IMR-90 (cell line): ENCODE measurements around the gene ABCD1.

Source experiments
- BHLHE40 ChIP-seq: fragments of 150-350 bp; IDR thresholded peaks from 2 replicates; pipeline ENCODE4 v1.6.1; 2016; ENCODE audit warnings: mild to moderate bottlenecking, low read depth, low read length
- CEBPB ChIP-seq: IDR thresholded peaks from 2 replicates; pipeline ENCODE4 v1.6.1; 2012; ENCODE audit warnings: low read depth, low read length, improper control_type of control experiment
- CTCF ChIP-seq: conservative IDR thresholded peaks from 2 replicates; pipeline ENCODE4 v1.5.1; 2012; ENCODE audit warnings: mild to moderate bottlenecking, low read depth, low read length, improper control_type of control experiment
- POLR2A ChIP-seq: IDR thresholded peaks from 2 replicates; pipeline ENCODE4 v1.6.1; 2012; ENCODE audit warnings: mild to moderate bottlenecking, low read depth, low read length
- SMC3 ChIP-seq: fragments of 150-350 bp; IDR thresholded peaks from 2 replicates; pipeline ENCODE4 v1.6.1; 2016; ENCODE audit warnings: low read depth, mild to moderate bottlenecking, antibody characterized with exemption, low read length, moderate library complexity

- TF ChIP-seq CEBPB = no peak
- no peak for TF ChIP-seq SMC3
- no peak for TF ChIP-seq BHLHE40
- TF ChIP-seq CTCF = no peak
- no peak for TF ChIP-seq POLR2A
These were observed 34.8 kb upstream of the ABCD1 start for GRCh38 chrX:153689654-153690465.
